GM21526 (cell line): Measurements from ENCODE around the gene RSRC1.
"Not testable (repeated sequence)": the region's sequence is repeated elsewhere in the genome, so short reads cannot be mapped to it uniquely, and the experiment has no call there.

Source experiments
- ATAC-seq: cut with Tn5 transposase; IDR thresholded peaks from one replicate; pipeline ENCODE4 v1.9.1; 2021; ENCODE audit warnings: moderate library complexity; ENCODE audit not compliant: unreplicated experiment, low FRiP score

RSRC1 gene

GRCh38 chr3:158098834-158099424, 11.0 kb upstream of the RSRC1 start:
- no peak for ATAC-seq

GRCh38 chr3:158100681-158101080, 9.2 kb upstream of the RSRC1 start:
- ATAC-seq, result no peak

GRCh38 chr3:158101335-158102241, 8.3 kb upstream of the RSRC1 start:
- no peak for ATAC-seq

GRCh38 chr3:158102242-158103080, 7.4 kb upstream of the RSRC1 start:
- no peak for ATAC-seq

GRCh38 chr3:158103081-158103886, 6.6 kb upstream of the RSRC1 start:
- no peak for ATAC-seq

GRCh38 chr3:158103887-158104327, 6.0 kb upstream of the RSRC1 start:
- ATAC-seq, result no peak

- no peak for ATAC-seq
Measured at GRCh38 chr3:158104431-158104921, 5.4 kb upstream of the RSRC1 start.

GRCh38 chr3:158105119-158105709, 4.7 kb upstream of the RSRC1 start:
- ATAC-seq, result no peak

- no peak for ATAC-seq
Measured at GRCh38 chr3:158105710-158106253, 4.1 kb upstream of the RSRC1 start.

- ATAC-seq, result no peak
Measured at GRCh38 chr3:158106766-158107471, 3.0 kb upstream of the RSRC1 start.

- no peak for ATAC-seq
Measured at GRCh38 chr3:158107605-158108444, 2.1 kb upstream of the RSRC1 start.

- no peak for ATAC-seq
Measured at GRCh38 chr3:158108445-158108985, 1.4 kb upstream of the RSRC1 start.

GRCh38 chr3:158109295-158109803, 540 bp upstream of the RSRC1 start:
- no peak for ATAC-seq

- no peak for ATAC-seq
Measured at GRCh38 chr3:158110658-158111018, 749 bp downstream of the RSRC1 start.

GRCh38 chr3:158111861-158112260, 2.0 kb downstream of the RSRC1 start:
- no peak for ATAC-seq

- not testable (repeated sequence) for ATAC-seq
Measured at GRCh38 chr3:158113595-158113994, 3.7 kb downstream of the RSRC1 start.

GRCh38 chr3:158120330-158120729, 10.4 kb downstream of the RSRC1 start:
- ATAC-seq, result no peak
